ENCODE data around the gene CCDC107.
A peak's percentile ranks its signal among the peaks of the same experiment; 100 is the strongest.

The CCDC107 gene

GRCh38 chr9:35686222-35687203 is 28.4 kb downstream of the CCDC107 start:
- no peak for DNase-seq

DNA sequence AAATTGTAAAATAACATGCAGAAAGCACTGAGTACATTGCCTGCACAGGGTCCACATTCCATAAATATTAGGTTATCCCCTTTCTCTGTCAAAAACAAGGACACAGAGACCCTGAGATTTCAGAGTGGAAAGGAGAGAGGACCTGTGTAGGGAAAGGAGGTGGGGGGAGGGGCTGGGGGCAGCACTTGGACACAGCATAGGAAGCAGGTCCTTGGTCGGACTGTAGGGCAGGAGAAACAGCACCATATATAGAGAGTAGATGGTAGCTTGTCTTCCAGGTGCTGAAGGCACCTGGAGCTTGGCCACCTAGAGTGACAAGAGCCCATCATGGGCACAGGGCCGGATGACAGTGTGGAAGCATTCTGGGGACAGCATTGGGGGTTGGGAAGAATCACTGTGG is 29.2 kb downstream of the CCDC107 start:
- no peak for DNase-seq

- peak; percentile 44 for DNase-seq
Measured at GRCh38 chr9:35687972-35688557, 30.0 kb downstream of the CCDC107 start.

DNA sequence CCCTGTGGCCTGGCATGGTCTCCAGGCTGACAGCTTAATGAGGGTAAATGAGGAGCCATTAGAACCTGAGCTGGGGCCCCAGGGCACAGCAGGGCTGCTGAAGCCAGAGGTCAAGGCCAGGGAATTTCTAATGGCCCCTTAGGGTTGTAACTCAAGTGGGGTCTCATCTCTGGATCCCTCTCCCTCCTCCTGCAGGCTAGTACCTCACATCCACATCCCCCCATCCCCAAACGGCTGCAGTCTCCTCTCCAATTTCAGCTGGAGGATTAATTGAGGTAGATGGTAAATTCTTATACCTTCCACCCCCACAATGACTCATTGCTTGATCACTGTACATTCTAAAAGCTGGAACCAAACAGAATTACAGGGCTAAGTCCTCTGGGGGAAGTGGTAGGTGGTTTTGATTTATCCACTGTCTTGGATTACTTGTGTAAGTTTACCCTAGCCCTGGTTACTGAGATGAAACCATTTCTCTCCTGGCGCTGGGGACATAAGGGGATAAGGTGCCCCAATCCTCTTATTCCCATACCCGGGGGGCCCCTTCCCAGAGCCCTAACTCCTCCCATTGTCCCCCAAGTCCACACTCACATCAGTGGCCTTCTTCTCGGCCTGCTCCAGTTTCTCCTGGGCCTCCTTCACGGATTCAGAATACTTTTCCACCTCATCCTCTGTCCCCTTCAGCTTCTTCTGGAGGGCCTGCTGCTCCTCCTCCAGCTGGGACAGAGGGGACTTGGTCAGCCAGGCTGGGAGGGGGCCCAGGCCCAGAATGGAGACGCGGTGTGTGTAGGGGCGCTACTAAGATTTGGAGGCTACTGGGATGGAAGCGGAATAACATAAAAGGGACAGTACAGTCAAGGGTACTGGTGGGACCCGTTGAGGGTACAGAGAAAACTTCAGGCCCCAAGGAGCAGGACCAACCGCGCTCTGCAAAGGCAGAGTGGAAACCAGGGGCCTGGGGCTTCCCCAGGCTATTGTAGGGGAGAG is 30.8 kb downstream of the CCDC107 start:
- DNase-seq, result no peak

DNA sequence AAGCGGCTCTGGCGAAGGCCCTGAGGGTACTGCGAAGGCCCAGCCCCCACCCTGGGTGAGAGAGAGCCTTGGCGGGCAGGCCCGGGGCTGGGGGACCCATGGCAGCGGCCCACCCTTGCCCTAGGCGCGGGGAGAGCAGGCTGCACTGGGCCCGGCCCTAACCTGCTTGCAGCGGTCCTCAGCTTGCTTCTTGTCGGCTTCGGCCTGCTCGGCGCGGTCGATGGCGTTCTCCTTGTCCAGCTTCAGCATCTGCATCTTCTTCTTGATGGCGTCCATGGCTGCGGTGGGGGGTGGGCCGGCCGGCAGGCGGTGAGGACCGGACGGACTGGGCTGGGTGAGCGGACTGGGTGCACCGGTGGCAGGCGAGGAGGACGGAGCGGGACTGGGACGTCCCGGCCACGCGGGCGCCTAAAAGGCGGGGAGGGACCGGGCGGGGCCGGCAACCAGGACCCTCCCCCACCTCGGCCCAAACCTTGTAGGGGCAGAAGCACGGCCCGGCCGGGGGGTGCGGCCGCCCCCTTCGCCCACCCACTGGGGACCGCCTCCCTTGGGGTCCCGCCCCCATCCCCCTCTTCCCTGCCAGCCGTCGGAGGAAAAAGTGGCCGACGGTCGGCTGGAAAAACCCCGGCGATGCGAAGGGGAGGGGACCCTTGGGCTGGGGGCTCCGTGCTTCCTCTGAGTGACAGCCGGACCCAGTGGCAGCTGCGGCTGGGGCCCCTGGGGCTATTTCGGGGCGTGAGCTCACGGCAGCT is 31.6 kb downstream of the CCDC107 start, which contains the start of gene TPM2:
Gene TPM2 (minus strand): TSS at position 384 of the 752 bp plus-strand sequence. CDS start 108 bp downstream, at position 276.
- DNase-seq, result peak; percentile 89

GRCh38 chr9:35690294-35690613 is 32.2 kb downstream of the CCDC107 start:
- no peak for DNase-seq

- DNase-seq, result peak; percentile 90
Measured at GRCh38 chr9:35690614-35691333, 32.7 kb downstream of the CCDC107 start.

DNA sequence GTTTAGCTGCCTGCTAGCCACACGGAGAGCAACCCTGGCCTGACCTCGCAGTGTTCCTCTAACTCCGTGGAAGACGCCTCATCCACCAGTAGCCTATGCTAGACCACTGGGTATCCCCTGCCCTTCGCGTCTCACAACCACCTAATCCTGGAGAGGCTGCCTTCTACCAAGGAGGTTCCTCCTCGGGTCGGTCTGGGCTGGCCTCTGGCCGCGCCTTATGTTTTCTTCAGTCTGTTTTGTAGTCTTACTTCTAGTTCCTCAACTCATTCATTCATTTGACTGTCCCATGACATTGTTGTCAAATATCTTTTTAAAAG is 33.2 kb downstream of the CCDC107 start:
- no peak for DNase-seq

GRCh38 chr9:35691757-35692301 is 33.7 kb downstream of the CCDC107 start:
- no peak for DNase-seq

DNA sequence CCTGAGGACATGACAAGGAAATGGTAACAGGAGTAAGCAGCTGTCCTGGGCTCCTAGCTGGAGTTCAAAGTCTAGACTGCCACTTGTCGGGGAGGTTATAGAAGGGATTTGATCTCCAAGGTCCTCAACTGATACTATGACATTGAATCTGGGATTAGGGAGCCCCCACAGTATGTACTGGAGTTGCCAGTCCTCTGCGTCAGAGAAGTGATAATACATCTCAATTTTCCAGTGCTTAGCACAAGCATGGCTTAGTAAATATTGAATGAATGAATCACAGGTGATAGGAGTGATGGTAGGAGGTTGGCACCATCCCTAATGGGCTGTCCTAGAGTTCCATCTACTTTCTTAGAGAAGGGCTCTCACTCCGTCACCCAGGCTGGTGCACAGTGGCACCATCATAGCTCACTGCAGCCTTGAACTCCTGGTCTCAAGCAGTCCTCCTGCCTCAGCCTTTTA is 37.9 kb downstream of the CCDC107 start:
- no peak for DNase-seq

DNA sequence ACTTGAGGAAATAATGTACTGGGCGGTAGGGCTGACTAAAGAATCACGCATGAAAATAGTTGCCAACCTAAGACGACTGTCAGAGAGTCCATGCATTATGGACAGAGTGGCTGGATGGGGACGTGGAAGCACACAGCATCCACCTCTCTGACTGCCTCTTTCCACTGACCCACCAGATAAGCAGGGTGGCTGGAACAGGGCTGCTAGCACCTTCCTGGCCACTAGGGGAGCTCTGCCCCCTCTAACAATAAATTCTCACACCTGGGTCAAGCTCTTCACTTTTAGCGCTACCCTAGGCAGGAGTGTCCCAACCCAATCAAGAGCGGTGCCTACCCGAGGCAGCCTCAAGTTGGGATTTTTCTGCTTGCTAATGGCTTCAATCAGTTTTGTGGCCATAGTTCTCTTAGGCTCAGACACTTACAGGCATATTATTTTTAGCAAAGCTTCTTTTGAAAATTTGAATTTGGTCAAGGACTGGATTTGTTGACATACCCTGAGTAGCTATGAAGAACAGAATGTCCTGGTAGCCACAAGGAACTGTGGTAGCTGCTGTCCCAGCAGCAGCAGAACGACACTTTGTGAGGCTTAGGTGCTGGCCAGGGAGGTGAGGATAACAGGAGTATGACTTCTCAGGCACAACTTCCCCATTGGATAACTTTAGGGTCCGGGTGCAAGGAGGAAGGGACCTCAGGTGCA is 38.6 kb downstream of the CCDC107 start:
- peak; percentile 49 for DNase-seq

GRCh38 chr9:35697486-35697885 is 39.4 kb downstream of the CCDC107 start:
- DNase-seq, result no peak

DNA sequence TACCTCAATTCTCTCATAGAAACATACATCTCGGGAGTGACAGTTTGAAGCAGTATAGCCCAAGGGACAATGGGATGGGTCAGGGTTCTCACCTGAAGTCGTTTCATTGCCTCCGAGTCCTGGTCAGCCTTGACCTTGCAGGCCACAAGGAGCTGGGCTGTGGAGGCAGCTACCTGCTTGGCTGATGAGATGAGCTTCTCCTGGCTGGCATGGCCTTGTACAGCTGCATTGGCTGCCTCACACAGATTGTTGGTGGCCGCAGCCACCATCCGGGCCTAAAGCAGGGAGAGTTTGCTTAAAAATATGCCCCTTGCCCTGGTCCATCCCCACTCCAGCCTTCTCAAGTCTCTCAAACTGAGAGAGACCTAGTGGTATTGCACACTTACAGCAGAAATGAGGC is 40.1 kb downstream of the CCDC107 start:
- DNase-seq, result no peak

- DNase-seq, result no peak
Measured at GRCh38 chr9:35700031-35700430, 41.9 kb downstream of the CCDC107 start.

GRCh38 chr9:35700942-35701341 is 42.9 kb downstream of the CCDC107 start:
- no peak for DNase-seq

GRCh38 chr9:35702696-35703095 is 44.6 kb downstream of the CCDC107 start:
- DNase-seq, result no peak

DNA sequence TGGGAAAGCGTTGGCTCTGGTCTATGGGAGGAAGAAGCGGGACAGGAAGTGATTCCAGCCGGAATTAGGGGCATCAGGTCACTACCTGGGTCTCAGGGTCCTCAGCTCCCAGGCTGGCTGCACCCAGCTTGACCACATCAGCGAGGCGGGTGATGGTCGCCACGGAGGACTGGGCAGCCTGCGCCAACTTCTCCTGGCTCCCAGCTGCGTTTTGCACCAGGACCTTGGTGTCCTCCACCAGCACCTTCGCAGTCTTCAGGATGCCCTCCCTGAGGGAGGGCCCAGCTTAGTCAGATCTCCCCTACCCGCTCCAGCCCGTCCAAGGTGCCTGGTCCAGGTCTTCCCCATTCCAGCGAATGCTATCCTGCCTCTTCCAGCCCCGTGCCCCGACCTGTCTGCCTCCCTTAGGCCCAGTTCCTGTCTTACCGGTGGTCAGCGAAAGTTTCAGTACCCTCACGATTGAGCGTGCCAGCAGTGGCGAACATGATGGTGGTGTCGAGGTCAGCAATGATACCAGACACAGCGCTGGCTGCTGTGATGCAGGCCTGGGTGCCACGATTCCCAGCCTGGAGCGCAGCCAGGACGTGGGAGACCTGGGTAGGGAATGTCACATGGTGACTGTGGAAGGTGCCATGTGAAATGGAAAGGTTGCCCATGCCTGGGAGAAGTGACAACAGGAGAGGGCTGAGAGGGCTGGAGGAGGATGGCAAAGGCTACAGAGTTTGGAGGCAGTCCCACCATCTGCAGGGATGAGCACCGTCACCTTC is 46.0 kb downstream of the CCDC107 start:
- DNase-seq, result no peak

- no peak for DNase-seq
Measured at GRCh38 chr9:35705372-35705771, 47.3 kb downstream of the CCDC107 start.

GRCh38 chr9:35705836-35706430 is 47.8 kb downstream of the CCDC107 start:
- no peak for DNase-seq
